NCI-H82 (cell line): ENCODE data around the gene CD79A.

Source experiments
- DNase-seq: peaks from one replicate; lab custom pipeline; 2025; lab: John Stamatoyannopoulos, UW

Gene CD79A

DNA sequence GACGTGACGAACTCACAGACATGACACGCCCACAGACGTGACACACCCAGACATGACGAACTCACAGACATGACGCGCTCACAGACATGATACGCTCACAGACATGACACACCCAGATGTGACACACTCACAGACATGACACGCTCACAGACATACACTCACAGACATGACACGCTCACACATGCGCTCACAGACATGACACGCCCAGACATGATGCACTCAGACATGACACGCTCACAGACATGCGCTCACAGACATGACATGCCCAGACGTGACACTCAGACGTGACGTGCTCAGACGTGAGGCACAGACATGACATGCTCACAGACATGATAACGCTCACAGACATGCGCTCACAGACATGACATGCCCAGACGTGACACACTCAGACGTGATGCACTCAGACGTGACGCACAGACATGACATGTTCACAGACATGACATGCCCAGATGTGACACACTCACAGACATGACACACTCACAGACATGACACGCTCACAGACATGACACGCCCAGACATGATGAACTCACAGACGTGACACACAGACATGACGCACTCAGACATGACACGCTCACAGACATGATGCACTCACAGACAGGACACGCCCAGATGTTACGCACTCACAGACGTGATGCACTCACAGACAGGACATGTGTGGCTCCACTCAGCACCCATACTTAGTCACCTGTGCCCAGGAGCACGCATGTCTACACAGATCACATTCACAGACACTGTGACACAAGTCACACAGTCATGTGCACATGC is 43.1 kb downstream of the CD79A start:
- no peak for DNase-seq

DNA sequence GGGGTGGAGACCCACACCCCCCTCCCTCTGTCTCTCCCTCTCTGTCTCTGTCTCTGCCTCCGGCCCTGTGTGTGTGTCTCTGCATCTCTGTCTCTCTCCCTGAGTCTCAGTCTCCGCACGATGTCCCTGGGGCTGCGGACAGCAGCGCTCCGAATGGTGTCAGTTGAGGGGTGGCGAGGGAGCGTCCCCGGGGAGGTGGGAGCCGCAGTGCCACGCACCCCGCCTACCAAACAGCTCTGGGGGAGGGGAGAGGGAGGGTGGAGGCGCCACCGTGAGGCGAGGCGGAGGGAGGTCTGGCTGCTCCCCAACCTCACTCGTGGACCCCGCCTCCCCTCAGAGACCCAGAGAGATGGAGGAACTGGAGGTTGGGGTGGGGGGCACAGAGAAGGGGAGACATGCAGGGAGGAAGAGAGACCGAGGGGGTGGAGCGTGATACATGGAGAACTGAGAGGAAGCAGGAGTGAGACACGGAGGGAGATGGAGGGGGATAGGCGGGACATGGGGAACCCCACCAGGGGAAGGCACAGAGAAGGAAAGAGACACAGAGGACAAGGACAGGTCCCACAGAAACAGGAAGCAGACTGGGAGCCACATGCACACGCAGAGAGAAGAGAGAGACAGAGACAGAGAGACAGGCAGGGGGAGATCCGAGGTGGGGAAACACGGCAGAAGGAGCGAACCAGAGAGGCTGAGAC is 44.0 kb downstream of the CD79A start:
- DNase-seq: no peak

DNA sequence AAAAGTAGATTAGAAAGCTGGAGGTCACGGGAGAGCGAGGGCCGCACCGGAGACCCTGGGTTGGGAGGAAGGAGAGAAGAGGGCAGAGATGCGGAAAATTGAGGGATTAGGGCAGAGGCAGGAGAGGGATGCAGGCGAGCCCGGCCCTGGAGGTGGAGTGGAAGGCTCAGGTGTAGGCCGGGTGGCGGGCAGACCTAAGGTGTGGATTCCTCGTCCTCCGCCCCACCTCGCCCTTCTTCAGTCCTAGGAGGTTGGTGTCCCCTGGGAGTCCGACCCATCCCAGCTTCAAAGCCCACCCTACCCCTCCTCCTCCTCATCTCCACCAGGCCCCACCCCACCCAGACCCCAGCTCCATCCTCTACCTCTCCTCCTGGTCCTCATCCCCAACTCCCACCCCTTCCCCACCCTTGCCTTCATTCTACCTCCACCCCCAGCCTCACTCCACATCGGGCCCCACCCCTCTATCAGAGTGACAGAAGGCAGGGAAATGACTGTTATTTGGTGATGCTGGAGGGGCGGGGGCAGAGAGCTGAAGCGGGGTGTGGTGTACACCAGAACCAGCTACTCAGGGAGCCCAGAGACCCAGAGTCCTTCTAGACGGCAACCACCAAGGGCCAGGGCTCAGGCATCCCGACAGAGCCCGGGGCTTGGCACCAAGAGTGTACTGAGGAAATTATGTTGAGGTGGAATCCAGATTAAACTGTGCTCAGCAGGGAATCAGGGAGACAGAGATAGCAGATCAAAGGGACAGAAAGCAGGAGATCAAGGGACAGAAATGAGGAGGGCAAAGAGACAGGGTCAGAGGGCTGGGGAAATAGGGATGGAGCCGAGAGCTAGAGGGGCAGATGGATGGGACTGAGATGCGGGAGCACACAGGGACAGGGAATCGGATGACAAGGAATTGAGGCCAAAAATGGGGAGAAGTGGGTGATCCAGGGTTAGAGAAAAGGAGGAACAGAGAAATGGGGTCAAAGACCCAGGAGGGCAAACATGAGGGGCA is 44.8 kb downstream of the CD79A start:
- DNase-seq: no peak

DNA sequence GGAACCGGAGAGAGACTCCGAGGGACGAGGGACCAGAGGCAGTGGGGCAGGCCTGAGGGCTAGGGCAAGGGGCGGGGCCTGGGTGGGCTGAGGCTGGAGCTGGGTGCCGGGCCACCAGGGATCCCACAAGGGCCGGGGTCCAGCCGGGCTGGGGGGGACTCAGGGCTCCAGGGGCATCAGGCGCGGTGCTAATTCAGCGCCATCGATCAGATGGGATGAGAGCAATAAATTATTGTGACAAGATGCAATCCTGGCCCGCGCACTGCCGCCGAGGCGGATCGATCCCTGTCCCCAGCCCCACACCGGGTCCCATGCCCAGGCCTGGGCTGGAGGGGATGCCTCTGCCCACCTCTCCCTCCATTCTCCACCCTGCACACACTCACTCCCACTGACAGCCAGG is 45.5 kb downstream of the CD79A start:
- DNase-seq: no peak

DNA sequence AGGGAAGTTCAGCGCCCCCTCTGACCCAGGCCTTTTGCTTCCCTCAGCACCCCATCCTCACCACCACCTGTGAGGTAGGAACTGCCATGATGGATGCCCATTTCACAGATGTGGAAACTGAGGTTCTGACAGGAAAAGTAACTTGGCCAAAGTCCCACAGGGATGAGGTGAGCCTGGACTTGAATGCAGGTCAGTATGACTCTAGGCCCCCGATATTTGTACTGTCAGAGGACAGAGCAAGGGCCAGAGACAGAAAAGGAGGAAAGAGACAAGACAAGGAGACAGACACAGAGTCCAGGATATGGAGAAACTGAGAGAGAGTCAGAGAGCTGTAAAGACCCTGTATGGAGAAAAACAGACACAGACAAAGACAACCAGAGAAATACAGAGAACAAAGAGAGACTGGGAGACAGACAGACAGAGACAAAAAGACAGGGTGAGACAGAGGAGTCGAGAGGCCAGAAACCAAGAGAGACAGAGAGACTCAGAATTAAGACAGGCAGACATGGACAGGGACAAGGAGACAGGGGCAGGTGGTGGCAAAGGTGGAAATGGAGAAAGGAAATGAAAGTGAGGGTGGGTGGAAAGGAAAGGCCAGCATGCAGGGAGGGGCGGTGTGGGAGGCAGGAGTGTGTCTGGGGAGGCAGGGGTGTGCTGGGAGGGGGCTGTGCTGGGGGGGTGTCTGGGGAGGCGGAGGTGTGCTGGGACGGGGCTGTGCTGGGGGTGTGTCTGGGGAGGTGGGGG is 46.1 kb downstream of the CD79A start:
- no peak for DNase-seq

DNA sequence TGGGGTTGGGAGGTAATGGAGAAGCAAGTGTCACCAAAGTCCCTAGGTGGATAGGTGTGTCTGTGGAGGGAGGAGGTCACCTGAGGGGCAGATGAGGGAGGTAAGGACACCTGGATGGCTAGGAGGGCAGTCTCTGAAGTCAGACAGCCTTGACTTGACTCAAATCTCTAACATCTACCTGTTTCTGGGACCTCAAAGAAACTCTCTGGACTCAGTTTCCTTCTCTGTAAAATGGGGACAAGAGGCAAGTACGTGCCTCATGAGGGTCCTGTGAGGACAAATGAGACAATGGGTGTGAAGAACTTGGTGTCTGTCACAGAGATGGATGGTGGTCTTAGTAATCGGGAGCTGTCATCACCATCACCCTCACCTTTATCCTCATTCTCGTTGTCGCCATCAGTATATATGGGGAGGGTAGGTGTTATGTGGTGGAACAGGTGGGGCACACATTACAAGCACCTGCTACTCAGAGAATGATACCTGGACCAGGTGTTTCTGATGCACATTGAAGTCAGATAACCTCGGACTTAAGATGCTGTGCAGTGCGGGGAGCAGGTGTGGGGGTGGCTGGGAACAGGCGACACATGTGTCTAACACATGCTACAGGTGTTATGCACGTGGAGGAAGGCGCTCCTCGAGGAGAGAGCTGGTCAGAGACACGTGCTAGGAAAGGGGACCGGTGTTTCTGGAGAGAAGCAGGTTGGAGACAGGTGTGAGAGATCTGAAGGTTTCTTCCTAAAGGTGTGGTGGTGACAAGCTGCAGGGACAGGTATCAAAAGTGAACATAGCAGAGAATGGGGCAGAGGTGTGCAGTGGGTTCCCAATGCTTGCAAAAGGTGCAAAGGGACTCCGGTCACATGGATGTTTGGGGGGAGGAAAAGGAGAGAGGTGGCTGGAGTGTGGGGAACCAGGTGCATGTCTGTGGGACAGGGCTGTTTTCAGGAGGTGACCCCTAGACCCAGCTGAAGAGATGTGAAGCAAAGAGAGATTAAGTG is 47.4 kb downstream of the CD79A start:
- DNase-seq: no peak

DNA sequence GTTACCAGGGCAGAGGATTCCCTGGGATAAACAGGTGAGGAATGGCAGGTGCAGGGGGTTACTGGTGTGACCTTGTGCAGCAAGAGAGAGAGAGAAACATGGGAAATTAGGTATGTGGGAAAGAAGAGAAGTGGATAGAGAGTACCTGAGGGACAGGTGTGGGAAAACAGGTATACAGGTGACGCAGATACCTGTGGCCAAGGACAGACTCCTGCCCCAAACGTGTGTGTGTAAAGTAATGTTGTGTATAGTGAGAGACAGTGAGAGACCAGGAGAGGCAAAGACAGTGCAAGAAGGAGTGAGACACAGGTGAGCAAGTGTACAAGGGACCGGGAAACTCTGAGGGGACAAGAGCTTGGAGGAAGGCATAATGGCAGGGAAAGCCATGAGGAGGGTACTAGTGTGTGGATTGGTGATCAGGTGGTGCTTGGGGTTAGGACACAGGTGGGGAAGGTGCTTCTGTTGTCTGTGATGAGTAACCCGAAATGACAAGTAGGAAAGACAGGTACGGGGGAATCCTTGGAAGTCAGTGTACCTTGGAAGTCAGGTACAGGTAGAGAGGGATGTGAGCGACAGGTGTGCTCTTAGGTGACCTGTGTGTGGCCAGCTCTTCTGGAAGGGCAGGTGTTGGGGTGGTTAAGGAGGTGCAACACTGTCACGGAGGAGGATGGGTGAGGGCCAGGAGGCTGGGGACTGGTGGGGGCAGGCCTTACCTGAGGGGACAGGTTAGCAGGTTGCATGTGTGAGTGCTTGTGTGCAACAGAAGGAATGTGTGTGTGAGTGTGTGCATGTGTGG is 48.3 kb downstream of the CD79A start:
- no peak for DNase-seq

DNA sequence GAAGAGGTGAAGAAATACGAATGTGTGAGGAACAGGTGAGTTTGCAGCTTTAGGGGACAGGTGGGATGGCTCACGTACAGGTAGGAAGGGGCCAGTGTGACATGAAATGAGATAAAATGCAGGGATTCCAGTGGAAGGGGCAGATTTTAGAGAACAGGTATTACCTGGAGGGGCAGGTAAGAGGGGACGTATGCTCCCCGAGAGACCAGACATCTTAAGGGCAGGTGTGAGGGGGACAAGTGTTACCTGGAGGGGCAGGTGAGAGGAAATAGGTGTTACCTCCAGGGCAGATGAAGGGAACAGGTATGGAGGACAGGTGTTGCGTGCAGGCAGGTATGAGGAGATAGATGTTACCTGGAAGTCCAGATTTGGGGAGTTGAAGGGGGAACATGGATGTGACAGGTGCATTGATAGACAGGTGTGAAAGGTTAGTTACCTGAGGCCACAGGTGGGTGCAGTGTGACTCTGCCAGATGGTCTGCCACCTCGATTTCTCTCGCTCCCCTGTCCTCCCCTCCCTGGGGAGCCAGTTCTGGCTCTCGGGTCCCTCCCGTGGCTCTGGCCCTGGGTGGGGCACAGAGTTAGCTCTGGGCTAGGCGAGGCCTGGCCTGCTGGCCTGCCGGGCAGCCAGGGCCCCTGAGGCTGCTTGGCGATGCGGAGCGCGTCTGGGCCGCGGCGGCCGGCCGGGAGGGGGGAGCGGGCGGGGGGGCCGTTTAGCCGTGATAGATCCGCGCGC is 49.1 kb downstream of the CD79A start:
- DNase-seq: no peak

DNA sequence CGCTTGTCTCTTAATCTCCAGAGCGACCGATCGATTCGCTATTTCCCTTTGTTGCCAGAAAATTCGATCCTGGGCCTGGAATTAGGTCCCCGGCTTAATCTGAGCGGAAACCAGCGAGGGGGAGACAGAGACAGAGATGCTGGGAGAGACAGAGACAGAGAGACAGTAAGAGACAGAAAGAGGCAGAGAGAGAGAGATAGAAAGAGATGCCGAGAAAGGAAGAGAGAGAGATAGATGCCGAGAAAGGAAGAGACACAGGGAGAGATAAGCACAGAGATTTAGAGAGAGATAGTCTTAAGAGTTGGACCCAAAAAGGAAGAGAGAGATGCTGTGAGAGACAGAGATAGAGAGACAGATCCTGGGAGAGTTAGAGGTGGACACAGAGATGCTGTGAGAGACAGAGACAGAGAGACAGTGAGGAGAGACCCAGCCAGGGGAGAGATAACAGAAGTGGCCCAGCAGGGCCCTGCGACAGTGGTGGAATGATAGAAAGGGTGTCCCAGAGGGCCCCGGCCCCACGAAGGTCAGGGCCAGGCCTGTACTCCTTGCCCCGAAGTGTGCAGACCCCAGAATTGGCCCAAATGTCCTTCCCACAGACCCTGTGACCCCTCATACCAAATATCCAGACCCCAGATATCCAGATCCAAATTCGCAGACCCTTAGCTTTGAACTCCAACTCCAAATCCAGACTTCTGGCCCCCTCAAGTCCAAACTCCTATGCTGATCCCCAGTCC is 49.9 kb downstream of the CD79A start:
- no peak for DNase-seq

DNA sequence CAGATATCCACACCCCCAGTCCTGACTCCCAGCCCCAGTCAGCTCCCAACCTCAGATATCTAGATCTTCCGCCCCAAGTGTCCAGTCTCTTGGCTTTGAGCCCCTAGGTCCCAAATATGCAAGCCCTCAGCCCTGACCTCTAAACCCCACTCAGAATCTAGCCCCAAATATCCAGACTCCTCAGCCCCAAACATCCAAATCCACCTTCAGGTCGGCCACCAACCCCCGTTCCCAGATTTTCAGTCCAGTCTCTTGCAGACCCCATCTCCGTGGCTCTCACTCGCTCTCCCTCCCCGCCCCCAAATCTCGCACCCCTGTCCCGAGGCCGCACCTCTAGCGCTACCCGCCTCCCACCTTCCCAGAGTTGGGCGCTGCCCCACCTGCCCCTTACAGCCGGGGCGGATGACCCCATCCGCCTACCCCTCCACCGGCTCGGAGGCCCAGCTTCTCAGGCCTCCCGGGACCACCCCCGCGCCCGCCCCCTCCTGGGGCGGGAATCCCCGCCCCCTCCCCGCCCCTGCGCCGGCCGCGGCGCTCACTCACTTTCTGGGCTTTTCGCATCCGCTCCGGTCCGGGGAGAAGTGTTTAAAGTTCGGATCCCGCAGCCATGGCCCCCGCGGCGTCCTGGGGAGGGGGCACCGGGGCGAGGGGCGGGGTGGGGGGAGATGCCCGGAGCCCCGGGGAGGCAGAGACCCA is 50.6 kb downstream of the CD79A start:
- DNase-seq: no peak

DNA sequence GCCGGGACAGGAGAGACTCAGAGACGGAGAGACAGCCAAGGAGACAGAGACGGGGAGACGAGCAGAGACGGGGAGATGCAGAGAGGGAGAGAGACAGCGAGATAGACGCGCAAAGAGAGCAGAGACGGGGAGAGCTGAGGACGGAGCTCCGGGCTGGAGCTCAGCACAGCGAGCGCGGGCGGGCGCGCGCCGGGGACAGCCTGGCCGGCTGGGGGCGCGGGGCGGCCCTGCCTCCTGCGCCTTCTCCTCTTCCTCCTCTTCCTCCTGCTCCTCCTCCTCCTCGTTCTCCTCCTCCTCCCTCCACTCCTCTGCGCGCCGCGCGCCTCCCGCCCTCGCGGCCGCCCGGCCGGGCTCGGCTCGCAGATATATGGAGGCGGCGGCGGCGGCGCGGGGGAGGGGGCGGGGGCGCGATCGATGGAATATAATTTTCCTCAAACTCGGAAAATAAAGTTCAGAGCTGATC is 51.2 kb downstream of the CD79A start, which contains the start of gene ERFL:
Gene ERFL, minus strand, starts transcription at position 229 of the 463 bp plus-strand sequence. CDS start 15,530 bp downstream, outside the sequence.
- DNase-seq: no peak

DNA sequence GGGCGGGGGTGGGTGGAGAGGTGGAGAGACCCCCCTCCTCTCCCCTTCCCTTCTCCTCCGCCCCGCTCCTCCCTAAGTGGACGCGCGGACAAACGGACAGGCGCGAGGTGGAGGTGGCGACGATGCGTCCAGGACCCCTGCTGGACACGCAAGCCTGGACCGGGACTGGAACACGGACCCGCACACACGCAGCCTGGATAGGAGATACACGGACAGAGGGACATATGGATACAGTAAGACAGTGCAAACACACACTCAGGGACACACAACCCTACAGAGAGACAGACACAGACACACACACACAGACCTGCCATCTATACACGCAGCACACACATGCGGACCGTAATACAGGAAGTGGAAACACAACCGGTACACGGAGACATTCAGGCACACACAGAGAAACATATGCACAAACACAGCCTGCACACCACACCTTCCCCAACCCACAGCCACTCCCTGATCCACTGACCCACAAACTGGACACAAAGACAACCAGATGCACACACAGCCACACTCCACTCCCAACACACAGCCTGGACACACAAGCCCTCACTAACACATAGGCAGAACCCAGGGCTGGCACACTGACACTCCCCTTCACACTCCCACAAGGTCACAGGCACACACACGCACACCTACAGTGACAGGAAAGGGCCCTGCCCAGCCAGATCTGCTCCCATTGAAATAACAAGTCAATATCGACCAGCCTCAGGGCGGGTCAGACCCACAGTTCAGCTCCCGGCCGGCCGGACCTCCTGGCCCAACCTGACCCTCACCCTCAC is 51.9 kb downstream of the CD79A start:
- no peak for DNase-seq

DNA sequence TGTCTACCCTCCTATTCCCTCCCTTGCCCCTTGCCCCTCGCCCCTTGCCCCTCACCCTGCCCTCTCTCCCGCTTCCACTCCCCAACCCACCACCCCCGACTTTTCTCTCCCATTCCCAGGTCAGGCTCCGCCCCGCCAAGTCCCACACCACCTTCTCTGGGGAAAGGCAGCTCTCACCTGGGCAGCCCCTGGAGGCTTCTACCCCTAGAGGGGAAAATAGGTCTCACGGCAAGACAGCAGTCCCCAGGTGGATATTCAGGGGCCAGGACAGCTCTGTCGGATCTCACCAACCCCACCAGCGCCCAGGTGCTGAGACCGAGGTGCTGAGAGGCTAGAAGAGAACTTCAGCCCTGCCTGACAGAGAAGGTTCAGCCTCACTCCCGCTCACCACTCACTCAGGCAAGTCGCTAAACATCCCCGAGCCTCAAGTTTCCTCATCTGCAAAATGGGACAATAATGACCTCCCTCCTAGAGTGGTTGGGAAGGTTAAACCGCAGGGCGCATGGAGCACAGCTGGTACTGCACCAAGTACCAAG is 52.5 kb downstream of the CD79A start:
- DNase-seq: no peak

DNA sequence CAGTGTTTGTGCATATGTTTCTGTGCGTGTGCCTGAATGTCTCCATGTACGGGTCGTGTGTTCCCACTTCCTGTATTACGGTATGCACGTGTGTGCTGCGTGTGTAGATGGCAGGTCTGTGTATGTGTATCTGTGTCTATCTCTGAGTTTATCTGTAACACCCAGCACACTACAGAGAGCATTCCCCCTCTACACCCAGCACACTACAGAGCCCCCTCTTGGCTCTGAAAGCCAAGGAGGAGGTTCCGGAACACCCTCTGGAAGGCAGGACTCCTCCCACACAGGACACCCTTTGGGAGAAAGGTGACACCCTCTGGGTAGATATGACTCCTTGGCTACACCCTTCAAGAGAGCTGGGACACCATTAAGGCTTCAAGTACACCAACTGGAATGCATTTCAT is 53.2 kb downstream of the CD79A start:
- DNase-seq: no peak
